H1 (cell line): Measurements from ENCODE around the gene NOXO1. TPM values are rescaled to one million over a fixed set of nuclear protein-coding genes. Genes with fewer than 3 reads are reported as not detected.

Source experiments
- JUND ChIP-seq: IDR thresholded peaks from 2 replicates; pipeline ENCODE4 v1.6.1; 2011; ENCODE audit warnings: mild to moderate bottlenecking, improper control_type of control experiment, low read length
- RBBP5 ChIP-seq: IDR thresholded peaks from 2 replicates; pipeline ENCODE4 v1.7.1; 2012; ENCODE audit warnings: low read depth, mild to moderate bottlenecking, inconsistent platforms, low read length, moderate library complexity, borderline replicate concordance
- polyA plus RNA-seq, 7 experiments: library from polyadenylated mRNA; depleted of rRNA in 3 of 7; stranded (reverse) in 5 of 7; unstranded in 2 of 7; fragments of >200 nt in 5 of 7; fragments of 200-250 nt in 2 of 7; gene quantifications; 1 replicate in 5 of 7; 2 replicates in 1 of 7; 4 replicates in 1 of 7; pipeline versions ENCODE4 v1.2.1 to v1.2.3, GENCODE V29; 2011 to 2013; ENCODE audit warnings: missing spikeins in 2 of 7, mixed read lengths in 2 of 7
- total RNA-seq: library from RNA; stranded (reverse); fragmentation: NEBNext Ultra II Directional; extraction: Animal tissue kit (Norgen Biotek cat#: 25700); gene quantifications from 2 replicates; pipeline ENCODE4 v1.2.1, GENCODE V29; 2021

Gene NOXO1
- total and polyA plus RNA-seq, 2 of the 8 experiments (the other 6 are each of a cell fraction or from before 2014, with no cell fraction given): 1.3 to 2.5 TPM

DNA sequence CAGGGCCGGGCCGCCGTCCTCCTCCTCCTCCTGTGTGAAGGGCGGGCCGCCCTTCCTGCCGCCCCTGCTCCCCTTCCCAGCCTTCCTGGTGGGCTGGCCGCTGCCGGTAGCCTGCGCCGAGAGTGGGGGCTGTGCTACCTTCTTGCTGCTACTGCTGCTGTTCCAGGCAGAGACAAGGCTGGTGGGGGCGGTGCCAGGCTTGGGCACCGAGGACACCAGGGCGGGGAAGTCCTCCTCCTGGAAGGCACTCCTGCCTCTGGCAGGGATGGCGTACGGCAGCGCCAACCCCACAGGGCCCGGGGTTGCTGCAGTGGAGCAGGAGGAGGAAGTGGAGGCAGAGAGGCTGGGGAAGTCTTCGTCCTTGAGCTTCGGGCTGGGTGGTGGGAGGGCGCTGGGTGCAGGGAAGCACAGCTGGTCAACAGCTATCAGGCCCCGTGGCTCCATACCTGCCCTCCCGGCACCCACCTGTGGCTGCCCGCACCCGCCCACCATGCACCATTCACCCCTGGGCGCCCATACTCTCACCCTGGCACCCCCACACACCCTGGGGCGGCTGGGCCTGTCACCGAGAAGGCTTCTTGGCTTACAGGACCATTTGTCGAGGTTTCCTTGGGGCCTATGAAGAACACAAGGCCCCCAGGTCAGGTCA lies 18.7 kb upstream of the NOXO1 start (continued):
- TF ChIP-seq JUND: no peak
- no peak for TF ChIP-seq RBBP5
